Endothelial cell of umbilical vein (primary cell): Measurements from ENCODE around the gene PKD1L1.
"Not testable (repeated sequence)": the region's sequence is repeated elsewhere in the genome, so short reads cannot be mapped to it uniquely, and the experiment has no call there.

Source experiments
- CTCF ChIP-seq, 2 donors: IDR thresholded peaks; 1 replicate in 1 of 2; 2 replicates in 1 of 2; pipeline ENCODE4 v1.5.1; 2011; ENCODE audit warnings: low read length in 2 of 2, mild to moderate bottlenecking in 2 of 2, moderate library complexity in 2 of 2, control low read depth in 1 of 2, inconsistent platforms in 1 of 2, low read depth in 1 of 2; ENCODE audit not compliant: insufficient read depth in 1 of 2; ENCODE audit errors: extremely low read depth in 1 of 2
- EZH2 ChIP-seq: IDR thresholded peaks from 2 replicates; pipeline ENCODE4 v1.6.1; 2012; ENCODE audit warnings: borderline replicate concordance, low read depth, mild to moderate bottlenecking, moderate library complexity, low read length, inconsistent platforms; ENCODE audit not compliant: severe bottlenecking
- FOS ChIP-seq: IDR thresholded peaks from 2 replicates; pipeline ENCODE4 v1.6.1; 2011; ENCODE audit warnings: mild to moderate bottlenecking, low read length, moderate library complexity, borderline replicate concordance; ENCODE audit not compliant: insufficient read depth
- MAX ChIP-seq: IDR thresholded peaks from 2 replicates; pipeline ENCODE4 v1.6.1; 2011; ENCODE audit not compliant: insufficient read depth, insufficient read length
- MYC ChIP-seq: IDR thresholded peaks from one replicate; pipeline ENCODE4 v1.6.1; 2011; ENCODE audit warnings: mild to moderate bottlenecking, low read depth, low read length
- POLR2A ChIP-seq: IDR thresholded peaks from 2 replicates; pipeline ENCODE4 v1.6.1; 2012; ENCODE audit warnings: low read depth, mild to moderate bottlenecking, control low read depth, low read length
- POLR2AphosphoS5 ChIP-seq: IDR thresholded peaks from 2 replicates; pipeline ENCODE4 v1.6.1; 2012; ENCODE audit warnings: low read depth, mild to moderate bottlenecking, control low read depth, low read length, moderate library complexity; ENCODE audit not compliant: insufficient read depth

- TF ChIP-seq CTCF (IDR thresholded peaks at IDR 0.05; ENCODE audit: extremely low read depth in 1 of 2, insufficient read depth in 1 of 2, low read depth in 1 of 2, low read length in 2 of 2); POLR2AphosphoS5; POLR2A; MAX; EZH2; FOS; MYC: not testable (repeated sequence)
Observed at GRCh38 chr7:47751724-47752123, 196.5 kb downstream of the PKD1L1 start.
